CD4-positive, alpha-beta T cell treated with Interleukin-4 for 1 hour (primary cell): ENCODE measurements around the gene CLIC5.

ENCODE experiments used
- DNase-seq, 2 donors: peaks; one replicate each; pipeline ENCODE4 v3.0.0-alpha.2; 2020 to 2022

CLIC5 gene

DNA sequence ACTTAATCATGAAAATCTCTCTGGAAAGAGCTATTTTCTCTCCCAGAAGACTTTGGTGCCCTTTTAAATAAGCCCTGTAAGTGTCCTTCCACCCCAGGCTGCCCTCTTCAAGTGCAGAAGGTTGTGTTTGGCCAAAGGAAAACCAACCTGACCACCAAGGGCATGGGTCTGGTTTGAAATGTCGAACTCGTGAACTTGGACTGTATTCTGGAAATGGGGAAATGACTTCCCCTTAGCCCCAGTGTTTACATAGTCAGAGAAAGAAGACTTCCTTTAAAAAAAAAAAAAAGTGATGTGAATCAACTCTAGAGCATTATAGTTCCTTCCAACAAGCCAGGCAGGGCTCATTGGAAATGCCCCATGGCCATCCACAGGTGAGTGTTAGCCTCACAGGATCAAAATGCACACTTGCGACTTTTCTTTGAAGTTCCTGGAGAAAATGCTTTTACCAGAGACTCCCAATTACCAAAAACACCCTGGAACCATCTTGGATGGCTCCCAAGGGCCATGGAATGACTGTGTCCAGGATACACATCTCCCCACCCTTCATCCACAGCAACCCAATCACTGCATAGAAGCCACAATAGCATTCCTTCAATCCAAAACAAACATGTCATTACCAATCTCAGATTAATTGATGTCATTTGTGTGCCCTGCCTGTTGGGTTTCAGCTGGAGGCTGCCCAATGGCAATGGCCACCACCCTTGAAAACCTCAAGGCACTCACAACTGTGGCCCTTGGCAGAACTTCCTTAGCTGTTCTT lies 133.8 kb downstream of the CLIC5 start:
- DNase-seq: no peak

DNA sequence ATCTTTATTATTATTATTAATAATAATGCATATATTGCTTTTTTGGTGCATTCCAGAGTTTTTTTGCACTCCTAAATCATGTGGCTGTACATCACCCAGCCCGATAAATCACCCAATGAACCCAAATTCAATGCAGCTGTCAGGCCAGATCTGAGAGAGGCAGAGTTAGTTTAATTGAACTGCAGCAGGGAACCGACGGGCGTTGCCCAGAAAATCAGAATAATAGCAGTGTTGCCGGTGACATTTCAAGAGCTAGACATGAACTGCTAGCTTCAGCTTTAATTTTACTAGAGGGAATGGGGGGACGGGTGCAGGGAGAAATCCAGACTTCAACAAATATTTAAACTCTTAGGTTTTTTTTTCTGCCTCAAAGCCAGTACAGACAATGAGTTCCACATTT lies 135.0 kb downstream of the CLIC5 start:
- DNase-seq: no peak

DNA sequence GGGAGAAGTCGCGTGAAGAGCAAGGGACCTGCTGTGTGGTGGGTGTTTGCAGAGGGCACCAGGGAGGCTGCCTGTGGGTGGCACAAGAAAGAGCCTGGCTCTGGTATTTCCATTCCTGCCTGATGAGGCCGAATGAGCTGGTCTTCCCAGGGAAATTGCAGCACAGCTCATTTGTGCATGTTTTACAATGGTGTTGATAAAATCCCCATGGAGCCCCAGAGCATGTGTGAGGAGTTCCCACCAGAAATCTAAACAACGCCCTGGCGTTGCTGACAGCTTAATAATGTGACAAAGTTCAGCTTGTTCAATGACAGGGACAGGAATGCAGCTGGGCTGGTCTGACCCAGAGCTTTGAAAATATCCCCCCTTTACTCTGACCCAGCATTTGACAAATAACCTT lies 135.5 kb downstream of the CLIC5 start:
- no peak for DNase-seq

DNA sequence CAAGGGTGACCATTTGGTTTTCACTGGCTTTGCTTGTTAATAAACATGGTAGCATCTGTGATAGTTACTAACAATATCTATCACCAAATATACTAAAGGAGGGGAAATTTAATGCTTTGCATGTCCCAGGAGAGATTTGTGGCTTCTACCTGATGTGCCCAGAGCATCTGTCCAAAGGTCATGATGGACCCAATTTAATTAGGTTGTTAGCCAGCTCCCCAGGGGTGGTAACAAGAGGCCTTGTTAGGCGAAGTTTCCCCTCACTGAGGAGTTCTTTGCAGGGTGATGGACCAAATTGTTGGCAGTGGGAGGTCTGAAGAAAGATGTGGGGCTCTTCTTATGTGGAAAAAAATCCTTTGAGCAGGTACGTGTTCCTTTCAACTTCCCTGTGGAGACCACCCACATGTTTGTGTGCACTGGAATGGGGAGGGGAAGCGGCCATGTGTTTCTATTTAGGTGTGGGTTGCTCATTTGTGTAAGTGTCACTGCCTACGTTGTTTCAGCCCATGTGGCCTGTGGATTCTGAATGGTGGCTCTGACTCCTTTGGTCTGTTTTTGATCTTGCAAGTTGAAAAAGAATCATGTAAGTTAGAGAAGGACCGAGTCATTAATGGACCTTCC lies 137.6 kb downstream of the CLIC5 start:
- DNase-seq: no peak

DNA sequence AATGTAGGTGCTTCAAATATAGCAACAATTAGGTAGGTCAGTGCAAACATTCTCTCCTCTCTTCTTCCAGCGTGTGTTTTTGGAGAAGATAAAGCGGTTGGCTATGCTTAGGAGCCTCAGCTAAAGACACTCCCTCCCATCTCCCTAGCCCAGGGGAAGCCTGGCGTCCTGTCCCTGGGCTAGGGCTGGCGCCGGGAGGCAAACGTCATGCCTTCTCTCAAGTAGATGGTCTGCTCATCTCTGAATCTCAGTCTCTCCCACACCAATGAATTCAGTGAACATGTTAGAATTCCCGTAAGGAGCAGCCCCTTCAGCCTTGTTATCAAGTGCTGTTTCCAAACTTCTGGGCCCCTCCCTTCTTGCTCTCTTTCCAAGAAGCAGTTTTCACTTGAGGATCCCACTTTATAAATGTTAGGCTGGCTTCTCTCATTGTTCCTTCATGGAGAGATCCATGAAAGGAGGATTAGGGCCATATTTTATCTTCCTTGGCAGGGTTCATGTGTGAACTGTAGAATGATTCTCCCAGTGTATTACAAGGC lies 142.8 kb downstream of the CLIC5 start:
- no peak for DNase-seq

DNA sequence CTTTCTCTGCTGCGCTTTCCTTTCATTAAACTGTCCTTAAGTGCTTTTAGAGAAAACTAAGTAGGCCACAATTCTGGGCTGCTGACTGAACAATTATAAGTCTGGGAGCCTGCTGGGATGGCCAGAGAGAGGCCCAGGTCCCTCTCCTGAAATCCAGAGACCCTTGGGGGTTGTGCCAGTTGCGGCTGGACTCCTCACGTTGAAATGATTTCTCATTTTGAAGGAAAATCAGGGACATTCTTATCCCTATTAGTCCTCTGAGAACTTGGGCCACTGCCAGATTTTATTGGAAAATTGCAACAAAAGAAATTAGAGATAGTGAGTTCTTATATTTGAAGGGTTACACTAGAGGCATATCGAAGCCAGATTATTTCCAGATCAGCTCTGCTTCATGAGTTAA lies 145.1 kb downstream of the CLIC5 start:
- no peak for DNase-seq

DNA sequence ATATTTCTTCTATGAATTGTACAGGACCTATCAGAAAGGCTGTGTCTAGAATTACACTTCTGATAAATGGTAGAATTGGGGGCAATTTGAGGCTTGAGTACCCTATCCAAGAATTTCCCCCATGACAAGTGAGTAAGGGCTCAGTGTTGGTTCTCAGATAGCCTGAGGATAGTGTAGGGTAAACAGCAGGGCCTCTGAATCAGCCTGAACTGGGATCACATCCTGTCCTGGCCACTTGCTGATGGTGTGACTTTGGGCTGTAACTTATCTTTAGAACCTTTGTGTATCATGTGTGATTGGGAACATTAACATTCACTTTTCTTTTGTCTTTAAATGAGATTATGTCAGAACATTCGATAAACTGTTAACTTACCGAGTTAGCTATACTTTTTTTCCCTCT lies 151.0 kb downstream of the CLIC5 start:
- DNase-seq: no peak

DNA sequence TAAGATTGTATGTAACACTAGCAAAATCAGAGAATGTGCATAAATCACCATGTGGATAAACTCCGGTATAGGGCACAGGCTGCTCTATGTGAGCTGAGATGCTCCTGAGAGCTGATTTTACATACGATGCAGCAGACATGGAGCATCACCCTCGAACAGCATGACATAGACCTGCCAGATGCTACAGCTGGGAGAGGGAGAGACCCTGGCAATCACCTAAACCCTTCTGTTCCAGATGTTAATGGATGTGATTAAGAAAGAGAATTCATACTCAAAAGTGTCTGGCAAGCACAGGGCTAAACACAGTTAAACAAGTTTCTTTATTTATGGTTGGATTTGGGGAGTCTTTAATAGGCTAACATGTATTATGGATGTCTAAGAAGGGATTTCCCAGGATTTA lies 157.0 kb downstream of the CLIC5 start:
- DNase-seq: no peak

DNA sequence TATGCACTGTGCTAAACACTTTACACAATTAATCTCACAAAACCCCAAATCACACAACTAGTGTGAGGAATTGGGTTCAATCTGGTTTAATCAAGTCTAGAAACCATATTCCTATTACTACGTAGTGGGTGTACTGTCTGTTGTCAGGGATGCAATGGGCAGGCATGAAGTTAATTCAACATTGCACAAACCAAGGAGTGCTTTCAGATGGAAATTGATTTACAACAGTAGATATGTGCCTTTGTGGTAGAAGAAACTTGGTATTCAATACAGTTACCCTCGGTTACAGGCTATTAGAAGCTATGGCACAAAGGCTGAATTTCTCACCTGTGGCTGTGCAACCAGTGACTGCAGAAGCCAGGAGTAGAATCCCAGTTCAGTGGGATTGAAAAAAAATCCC lies 157.8 kb downstream of the CLIC5 start:
- no peak for DNase-seq

DNA sequence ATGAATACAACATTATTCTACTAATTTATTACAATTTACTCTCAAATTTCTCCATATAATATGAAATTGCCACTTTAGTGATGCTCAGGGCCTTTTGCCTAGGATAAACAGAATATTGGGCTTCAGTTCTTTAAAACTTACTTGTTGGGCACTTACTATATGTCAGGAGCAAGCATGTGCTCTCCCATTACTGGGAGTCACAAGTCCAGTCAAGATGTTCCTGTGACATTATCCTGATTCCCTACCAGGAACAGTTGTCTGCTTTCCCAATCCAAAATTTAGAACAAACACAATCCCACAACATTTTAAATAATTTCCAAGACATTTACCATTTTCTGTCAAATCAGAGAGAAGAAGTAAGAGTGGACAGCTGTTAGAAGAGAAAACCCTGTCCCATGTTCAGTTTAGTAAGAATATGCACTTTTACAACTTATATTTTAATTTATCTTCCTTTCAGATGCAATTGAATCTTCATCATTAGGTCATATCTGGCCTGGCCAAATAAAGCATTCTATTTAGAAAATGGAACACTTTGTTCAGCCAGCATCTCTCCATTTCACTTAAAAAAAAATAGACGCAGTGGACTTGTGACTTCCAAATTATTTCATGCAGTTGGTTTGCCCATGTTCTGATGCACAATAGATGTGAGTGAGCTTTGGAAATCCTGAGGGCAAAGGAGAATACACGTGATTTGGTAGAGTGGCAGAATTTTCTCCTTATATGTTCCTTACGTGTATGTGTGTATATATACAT lies 159.8 kb downstream of the CLIC5 start:
- no peak for DNase-seq

DNA sequence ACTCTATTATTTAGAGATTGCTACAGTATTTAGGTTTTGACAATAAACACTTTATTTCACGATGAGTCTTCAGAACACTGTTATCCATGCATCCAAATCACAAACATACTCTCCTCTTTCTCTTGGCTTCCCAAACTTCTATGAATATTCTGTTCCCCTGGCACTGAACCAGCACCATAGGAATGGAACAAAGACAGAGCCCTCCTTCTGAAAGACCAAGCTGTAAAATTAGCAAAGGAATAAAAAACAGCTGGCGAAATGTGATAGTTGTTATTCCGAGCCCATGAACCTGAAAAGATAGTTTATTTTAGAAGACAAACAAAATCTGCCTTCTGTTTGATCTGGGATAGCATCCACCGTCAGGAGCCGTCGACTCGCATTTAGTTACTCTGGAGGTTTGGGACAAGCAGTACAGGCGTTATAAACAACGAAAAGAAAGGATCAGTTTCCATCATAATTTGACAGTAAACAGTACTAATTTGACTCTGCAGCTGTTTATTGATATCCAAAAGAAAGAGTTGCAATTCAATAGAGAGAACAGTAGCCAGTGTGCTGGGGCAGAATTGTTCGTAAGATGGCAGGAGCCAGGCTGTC lies 161.4 kb downstream of the CLIC5 start:
- no peak for DNase-seq

DNA sequence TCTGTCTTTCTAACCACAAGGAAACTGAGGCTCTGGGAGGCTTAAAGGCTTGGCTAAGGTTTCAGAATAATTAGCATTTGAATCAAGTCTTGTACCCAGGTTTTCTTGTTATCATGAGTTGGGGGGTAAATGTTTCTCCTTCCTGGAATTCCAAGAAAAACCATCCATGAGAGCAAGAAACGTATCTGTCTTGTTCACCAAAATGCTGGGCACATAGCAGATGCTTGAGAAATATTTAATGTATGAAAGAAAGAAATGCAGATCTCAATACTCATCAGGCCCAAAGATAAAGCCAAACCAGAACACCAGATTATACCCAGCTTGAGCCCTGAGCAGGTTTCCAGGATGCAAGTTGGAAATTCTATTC lies 164.6 kb downstream of the CLIC5 start:
- DNase-seq: no peak

DNA sequence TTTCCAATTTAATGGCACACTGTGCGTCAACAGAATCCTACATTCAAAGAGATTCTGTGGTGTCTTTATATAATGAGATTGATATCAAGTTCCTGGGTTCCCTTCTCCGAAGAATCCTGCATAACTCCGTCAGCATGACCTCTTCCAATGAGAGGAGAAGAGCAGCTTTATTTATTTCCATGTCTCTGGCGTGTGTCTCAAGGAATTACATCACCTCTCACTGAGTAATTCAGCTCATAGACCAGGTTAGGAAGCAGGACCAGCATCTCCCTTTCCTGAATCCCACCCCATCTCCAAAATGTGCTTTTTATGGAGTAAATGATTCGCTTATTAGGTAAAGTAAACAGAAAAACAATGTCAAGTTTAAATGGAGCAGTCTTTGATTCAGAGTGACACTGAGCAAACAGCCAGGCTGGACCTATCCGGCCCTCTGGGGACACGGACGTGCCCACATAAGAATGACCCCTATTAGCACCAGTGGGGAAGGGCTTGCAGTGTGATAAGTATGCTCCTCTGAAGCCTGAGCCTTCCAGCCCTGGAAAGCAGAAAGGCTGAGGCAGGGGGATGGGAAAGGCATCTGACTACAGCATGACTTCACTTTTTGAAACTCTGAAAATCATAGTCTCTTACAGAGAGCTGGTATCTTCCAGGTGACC lies 165.2 kb downstream of the CLIC5 start:
- DNase-seq: no peak

DNA sequence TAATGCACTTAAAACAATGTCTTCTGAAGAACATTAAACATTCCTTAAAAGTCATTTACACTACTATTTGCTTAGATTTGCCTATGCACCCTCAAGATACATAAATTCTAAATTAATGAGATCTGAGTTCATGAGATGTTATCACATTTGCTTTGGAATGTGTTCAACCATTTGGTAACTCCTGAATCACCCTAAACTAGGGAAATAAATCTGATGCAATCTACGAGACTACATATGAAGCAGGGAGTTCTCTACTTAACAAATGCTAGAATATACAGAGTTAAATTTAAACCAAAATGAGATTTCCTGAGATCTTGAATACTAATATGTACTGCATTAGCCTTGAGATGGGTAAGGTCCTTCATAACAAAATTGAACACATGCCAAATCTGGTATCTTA lies 170.1 kb downstream of the CLIC5 start:
- DNase-seq: no peak

DNA sequence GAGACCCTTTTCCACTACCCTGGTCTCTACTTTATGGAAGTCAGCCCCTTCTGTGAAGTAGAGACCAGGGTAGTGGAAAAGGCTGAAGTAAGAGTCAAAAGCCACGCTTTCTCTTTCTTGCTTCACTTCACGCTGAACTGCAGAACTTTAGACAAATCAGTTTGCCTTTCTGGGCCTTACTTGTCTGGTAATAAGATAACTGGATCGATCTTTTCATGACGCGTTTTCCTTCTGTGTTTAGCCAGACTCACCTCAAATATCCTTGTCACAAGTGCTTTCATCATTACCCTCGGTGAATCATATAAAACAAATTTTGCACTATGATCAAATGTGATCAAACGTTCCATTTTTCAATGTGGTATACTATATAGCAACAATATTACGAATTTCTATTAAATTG lies 170.7 kb downstream of the CLIC5 start:
- DNase-seq: no peak

DNA sequence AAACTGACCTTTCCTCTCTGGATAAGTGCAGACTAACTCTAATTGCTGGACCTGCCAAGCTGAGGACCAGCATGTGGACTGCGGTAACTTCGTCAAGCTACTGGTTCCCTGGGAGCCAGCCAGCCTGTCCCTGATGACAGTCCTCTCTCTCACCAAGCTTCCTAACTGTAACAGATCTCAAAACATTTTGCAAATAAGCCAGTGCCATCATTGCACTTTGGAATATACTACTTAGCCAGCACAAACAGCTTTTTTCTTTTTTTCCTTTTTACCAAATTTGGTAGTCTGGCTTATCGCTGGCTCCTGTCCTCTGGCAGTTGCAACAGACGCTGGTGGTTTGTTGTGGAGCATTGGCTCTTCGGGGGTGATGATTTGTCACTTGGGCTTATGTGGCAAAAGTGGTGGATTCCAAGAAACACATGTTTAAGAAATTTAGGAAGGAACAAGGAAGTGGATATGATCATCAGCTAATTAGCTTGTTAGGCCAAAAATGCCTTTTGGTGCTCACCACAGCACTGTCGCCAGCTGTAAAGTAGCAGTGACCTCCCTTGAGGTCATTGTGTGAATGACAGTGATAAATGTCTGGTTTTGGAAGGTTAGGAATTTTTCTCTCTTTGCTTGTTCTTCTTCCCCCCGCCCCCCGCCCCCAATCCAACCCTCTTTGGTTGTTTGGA lies 171.7 kb downstream of the CLIC5 start:
- no peak for DNase-seq

DNA sequence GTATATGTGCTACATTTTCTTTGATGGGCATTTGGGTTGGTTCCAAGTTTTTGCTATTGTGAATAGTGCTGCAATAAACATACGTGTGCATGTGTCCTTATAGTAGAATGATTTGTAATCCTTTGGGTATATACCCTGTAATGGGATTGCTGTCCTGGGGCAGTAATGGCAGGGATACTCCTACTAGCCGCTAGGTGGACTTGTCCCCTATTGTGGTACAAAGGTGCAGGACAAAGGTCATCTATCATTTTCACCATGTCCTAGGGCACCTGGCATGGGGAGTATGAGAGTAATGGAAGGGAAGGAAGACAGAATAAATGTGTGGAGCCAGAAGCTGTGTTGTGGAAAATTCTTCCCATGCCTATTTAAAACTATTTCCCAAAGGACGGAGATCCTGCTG lies 174.6 kb downstream of the CLIC5 start:
- no peak for DNase-seq

DNA sequence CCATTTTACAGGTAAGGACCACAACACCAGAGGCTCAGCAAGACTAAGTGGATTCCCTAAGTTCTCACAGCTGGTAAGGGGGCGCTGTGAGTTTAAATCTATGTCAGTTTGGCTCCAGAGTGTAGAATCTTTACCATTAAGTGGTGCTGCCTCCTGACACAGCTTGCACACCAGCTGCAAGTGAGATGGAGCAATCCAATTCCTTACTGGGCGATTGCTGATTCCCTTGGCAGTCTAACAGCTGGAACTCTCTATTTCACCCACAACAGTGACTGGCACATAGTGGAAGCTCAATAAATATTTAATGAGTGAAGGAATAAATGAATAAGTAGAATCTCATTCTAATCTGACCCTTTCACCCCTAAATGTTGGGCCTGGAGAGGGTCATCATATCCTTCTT lies 176.7 kb downstream of the CLIC5 start:
- no peak for DNase-seq

DNA sequence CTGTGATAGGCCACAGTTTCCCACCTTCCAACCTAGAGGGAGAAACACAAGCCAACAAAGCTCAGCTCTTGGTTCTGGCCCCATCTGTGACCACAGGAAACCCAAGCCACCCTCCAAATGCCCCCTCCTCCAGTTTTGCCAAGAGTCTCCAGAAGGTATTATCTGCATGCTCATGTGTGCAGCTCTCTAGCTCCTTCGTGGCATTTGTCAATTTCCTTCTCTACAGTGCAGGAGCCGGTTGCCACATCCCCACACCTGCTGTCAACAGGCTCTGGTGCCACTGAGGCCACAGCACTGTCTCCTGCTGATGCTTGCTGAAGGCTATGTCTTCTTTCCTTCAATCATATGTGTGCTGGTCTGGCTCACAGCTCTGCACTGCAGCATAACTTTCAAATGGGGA lies 177.2 kb downstream of the CLIC5 start:
- DNase-seq: no peak

DNA sequence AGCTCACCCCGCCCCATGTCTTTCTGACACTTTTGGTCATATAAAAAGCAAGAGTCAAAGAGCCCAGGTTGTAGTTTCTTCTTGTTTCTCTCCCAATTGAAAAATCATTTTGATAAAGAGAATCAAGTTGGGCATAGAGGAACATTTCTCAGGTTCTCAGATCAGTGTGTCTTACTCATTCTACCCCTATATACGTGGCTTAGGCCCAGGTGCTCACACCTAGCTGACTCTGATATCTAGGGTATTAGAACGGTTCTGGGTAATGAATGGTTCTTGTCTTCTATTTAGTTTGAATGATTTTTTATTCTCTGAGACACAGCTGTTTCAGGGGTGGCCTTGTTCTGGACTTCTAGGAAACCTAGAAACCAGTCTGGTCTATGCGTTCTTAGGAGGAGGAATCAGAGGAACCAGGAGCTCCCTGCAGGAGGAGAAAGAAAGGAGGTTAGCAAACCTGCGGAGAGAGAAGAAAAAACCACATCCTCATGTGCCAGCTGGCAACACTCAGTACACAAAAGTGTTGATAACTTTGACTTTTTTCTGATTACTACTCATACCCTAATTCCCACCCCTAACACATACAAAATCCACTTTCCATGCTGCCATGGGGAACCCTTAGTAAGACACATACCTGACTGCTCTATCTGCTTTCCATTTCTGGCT lies 178.0 kb downstream of the CLIC5 start:
- DNase-seq: no peak

DNA sequence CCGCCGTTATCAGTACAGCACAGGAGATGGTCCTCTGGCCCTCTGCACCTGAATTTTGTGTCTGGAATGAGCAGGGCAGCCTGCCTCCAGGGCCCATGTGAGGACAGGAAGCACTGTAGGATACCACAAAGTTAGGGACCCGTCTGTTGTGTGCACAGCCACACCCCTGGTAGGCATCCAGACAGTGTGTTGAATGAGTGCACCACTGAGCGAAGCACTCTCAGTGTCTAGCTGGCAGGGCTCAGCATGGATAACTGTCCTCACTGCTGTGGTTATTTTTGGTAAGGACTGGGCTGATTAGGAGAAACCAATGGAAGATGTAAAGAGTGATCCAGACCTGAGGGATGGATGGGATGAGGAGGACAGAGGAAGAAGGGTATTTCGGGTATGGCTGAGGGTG lies 178.7 kb downstream of the CLIC5 start:
- DNase-seq: no peak

DNA sequence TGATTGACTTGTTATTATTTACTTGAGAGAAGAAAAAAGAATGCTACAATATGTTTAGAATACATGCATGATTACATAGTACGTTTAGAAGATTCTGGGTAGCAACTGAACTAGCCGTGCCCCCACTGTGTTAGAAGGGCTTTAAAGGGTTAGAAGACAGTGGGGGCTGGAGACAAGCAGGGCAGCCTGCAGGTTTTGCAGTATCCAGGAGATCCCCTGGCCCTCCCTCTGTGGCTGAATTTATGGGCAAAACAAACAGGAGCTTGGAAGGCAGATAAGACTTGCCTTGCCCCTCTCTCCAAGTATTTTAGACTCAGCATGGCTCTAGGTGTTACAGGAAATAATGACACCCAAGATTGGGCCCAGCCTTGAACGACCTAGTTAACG lies 179.2 kb downstream of the CLIC5 start:
- no peak for DNase-seq
